HL-60 (cell line): ENCODE results near the gene TRIM28.

Source experiments
- DNase-seq, 2 experiments: peaks; one replicate each; pipeline ENCODE4 v3.0.0-alpha.2; 2010 to 2020; ENCODE audit warnings: low read depth in 1 of 2, low spot score in 1 of 2
- H3K27ac ChIP-seq: fragments of 250-450 bp; sonication (Bioruptor Pico); replicated peaks from 2 replicates; pipeline ENCODE4 v1.5.1; 2020; ENCODE audit warnings: mild to moderate bottlenecking, moderate library complexity
- H3K27me3 ChIP-seq: fragments of 250-450 bp; sonication (Bioruptor Pico); 2 replicates; pipeline ENCODE4 v1.5.1; 2021; ENCODE audit warnings: mild to moderate bottlenecking, moderate library complexity; ENCODE audit not compliant: insufficient read depth, poor library complexity, severe bottlenecking
- H3K4me3 ChIP-seq: replicated peaks from 2 replicates; pipeline ENCODE4 v1.5.1; 2011; ENCODE audit warnings: mild to moderate bottlenecking, control low read depth, low read length; ENCODE audit not compliant: insufficient read depth
- GABPA ChIP-seq: IDR thresholded peaks from 2 replicates; pipeline ENCODE4 v1.6.1; 2012; ENCODE audit warnings: low read depth
- POLR2AphosphoS5 ChIP-seq: IDR thresholded peaks from 2 replicates; pipeline ENCODE4 v1.6.1; 2012; ENCODE audit warnings: low read depth
- REST ChIP-seq: IDR thresholded peaks from 2 replicates; pipeline ENCODE4 v1.6.1; 2012; ENCODE audit warnings: low read depth; ENCODE audit not compliant: insufficient replicate concordance
- SPI1 ChIP-seq: IDR thresholded peaks from 2 replicates; pipeline ENCODE4 v1.6.1; 2012; ENCODE audit warnings: low read depth, mild to moderate bottlenecking, borderline replicate concordance
- TF ChIP-seq, protein P1 (sequence below): IDR thresholded peaks from one replicate; pipeline ENCODE4 v1.5.1; 2011; ENCODE audit warnings: low read length, control low read depth, inconsistent platforms; ENCODE audit not compliant: insufficient read depth

TRIM28 gene

GRCh38 chr19:58582985-58583384, 39.1 kb downstream of the TRIM28 start:
- no peak for DNase-seq
- H3K27me3 ChIP-seq, result no peaks in the 10 kb centered on the region
- TF ChIP-seq POLR2AphosphoS5 (no peak), SPI1 (no peak), GABPA (no peak), REST (no peak)
- TF ChIP-seq, protein P1, sequence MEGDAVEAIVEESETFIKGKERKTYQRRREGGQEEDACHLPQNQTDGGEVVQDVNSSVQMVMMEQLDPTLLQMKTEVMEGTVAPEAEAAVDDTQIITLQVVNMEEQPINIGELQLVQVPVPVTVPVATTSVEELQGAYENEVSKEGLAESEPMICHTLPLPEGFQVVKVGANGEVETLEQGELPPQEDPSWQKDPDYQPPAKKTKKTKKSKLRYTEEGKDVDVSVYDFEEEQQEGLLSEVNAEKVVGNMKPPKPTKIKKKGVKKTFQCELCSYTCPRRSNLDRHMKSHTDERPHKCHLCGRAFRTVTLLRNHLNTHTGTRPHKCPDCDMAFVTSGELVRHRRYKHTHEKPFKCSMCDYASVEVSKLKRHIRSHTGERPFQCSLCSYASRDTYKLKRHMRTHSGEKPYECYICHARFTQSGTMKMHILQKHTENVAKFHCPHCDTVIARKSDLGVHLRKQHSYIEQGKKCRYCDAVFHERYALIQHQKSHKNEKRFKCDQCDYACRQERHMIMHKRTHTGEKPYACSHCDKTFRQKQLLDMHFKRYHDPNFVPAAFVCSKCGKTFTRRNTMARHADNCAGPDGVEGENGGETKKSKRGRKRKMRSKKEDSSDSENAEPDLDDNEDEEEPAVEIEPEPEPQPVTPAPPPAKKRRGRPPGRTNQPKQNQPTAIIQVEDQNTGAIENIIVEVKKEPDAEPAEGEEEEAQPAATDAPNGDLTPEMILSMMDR, result no peak
- no peak overlapping the region for H3K4me3 ChIP-seq
- no peak overlapping the region for H3K27ac ChIP-seq

GRCh38 chr19:58584498-58585441, 40.9 kb downstream of the TRIM28 start:
- Histone ChIP-seq H3K4me3 (no peak overlapping the region), H3K27ac (no peak overlapping the region), H3K27me3 (no peaks in the 10 kb centered on the region)
- TF ChIP-seq REST, result no peak
- no peak for TF ChIP-seq POLR2AphosphoS5
- no peak for TF ChIP-seq SPI1
- TF ChIP-seq GABPA, result no peak
- TF ChIP-seq, protein P1, result no peak
- DNase-seq, result no peak

- no peak for DNase-seq
- TF ChIP-seq POLR2AphosphoS5, result no peak
- H3K4me3 ChIP-seq, result no peak overlapping the region
- H3K27ac ChIP-seq, result no peak overlapping the region
- no peaks in the 10 kb centered on the region for H3K27me3 ChIP-seq
These were observed 41.7 kb downstream of the TRIM28 start for GRCh38 chr19:58585442-58586132.

- no peak for TF ChIP-seq GABPA
- TF ChIP-seq REST, result no peak
- TF ChIP-seq SPI1, result no peak
- TF ChIP-seq, protein P1, result no peak
- no peak for TF ChIP-seq POLR2AphosphoS5
- H3K4me3 ChIP-seq, result no peak overlapping the region
- DNase-seq, result no peak
- H3K27ac ChIP-seq, result no peak overlapping the region
- no peaks in the 10 kb centered on the region for H3K27me3 ChIP-seq
These were observed 42.4 kb downstream of the TRIM28 start for GRCh38 chr19:58586133-58586765.
